ENCODE data around the gene CLTC.

- TF ChIP-seq EZH2 (IDR thresholded peaks at IDR 0.05; ENCODE audit: borderline replicate concordance, low read depth, low read length, severe bottlenecking) (no peak), CTCF (IDR thresholded peaks at IDR 0.05; ENCODE audit: borderline replicate concordance, extremely low read depth, low read length, poor library complexity, severe bottlenecking) (no peak)
These were observed 73.9 kb downstream of the CLTC start for GRCh38 chr17:59693582-59693981.

Measured in DND-41 (cell line).